Gastroesophageal sphincter (tissue), 3 donors: ENCODE data around the gene AUTS2.

Source experiments
- POLR2A ChIP-seq, 2 donors: fragments of 450-650 bp; IDR thresholded peaks; one replicate each; pipeline ENCODE4 v1.6.1; 2017; ENCODE audit warnings: antibody characterized with exemption in 2 of 2, mild to moderate bottlenecking in 2 of 2, moderate library complexity in 1 of 2
- POLR2AphosphoS5 ChIP-seq: sonication (generic); formaldehyde crosslinking; IDR thresholded peaks from one replicate; pipeline ENCODE4 v1.6.1; 2017; ENCODE audit warnings: antibody characterized with exemption
- TF ChIP-seq, protein P1 (sequence below), 4 experiments: fragments of 200-600 bp in 2 of 4; fragments of 450-650 bp in 2 of 4; sonication (generic) in 1 of 4; IDR thresholded peaks; one replicate each; pipeline ENCODE4 v1.5.1; 2017 to 2019; ENCODE audit warnings: antibody characterized with exemption in 4 of 4, mild to moderate bottlenecking in 2 of 4, moderate library complexity in 2 of 4

- TF ChIP-seq, protein P1, sequence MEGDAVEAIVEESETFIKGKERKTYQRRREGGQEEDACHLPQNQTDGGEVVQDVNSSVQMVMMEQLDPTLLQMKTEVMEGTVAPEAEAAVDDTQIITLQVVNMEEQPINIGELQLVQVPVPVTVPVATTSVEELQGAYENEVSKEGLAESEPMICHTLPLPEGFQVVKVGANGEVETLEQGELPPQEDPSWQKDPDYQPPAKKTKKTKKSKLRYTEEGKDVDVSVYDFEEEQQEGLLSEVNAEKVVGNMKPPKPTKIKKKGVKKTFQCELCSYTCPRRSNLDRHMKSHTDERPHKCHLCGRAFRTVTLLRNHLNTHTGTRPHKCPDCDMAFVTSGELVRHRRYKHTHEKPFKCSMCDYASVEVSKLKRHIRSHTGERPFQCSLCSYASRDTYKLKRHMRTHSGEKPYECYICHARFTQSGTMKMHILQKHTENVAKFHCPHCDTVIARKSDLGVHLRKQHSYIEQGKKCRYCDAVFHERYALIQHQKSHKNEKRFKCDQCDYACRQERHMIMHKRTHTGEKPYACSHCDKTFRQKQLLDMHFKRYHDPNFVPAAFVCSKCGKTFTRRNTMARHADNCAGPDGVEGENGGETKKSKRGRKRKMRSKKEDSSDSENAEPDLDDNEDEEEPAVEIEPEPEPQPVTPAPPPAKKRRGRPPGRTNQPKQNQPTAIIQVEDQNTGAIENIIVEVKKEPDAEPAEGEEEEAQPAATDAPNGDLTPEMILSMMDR (IDR thresholded peaks at IDR 0.05) = no peak
- TF ChIP-seq POLR2AphosphoS5 = no peak
- TF ChIP-seq POLR2A (IDR thresholded peaks at IDR 0.05) = no peak
Measured at GRCh38 chr7:69847921-69848612, 249.8 kb downstream of the AUTS2 start.
